HG02610 (cell line): ENCODE measurements around the gene PASK.

Experiments used
- ATAC-seq: cut with Tn5 transposase; IDR thresholded peaks from one replicate; pipeline ENCODE4 v1.9.1; 2021; ENCODE audit warnings: mild to moderate bottlenecking, moderate library complexity; ENCODE audit not compliant: unreplicated experiment

Gene PASK

GRCh38 chr2:241180495-241180894, 31.2 kb upstream of the PASK start:
- ATAC-seq, result no peak

GRCh38 chr2:241179899-241180298, 30.6 kb upstream of the PASK start:
- no peak for ATAC-seq

- ATAC-seq, result no peak
These were observed 29.7 kb upstream of the PASK start for GRCh38 chr2:241178961-241179360.

GRCh38 chr2:241177526-241178334, 28.5 kb upstream of the PASK start:
- no peak for ATAC-seq

- ATAC-seq, result no peak
These were observed 24.3 kb upstream of the PASK start for GRCh38 chr2:241173557-241173956.

- ATAC-seq, result no peak
These were observed 19.1 kb upstream of the PASK start for GRCh38 chr2:241168366-241168765.

GRCh38 chr2:241163601-241164118, 14.4 kb upstream of the PASK start:
- no peak for ATAC-seq

GRCh38 chr2:241161646-241162281, 12.5 kb upstream of the PASK start:
- ATAC-seq, result no peak

GRCh38 chr2:241160318-241160717, 11.0 kb upstream of the PASK start:
- no peak for ATAC-seq

DNA sequence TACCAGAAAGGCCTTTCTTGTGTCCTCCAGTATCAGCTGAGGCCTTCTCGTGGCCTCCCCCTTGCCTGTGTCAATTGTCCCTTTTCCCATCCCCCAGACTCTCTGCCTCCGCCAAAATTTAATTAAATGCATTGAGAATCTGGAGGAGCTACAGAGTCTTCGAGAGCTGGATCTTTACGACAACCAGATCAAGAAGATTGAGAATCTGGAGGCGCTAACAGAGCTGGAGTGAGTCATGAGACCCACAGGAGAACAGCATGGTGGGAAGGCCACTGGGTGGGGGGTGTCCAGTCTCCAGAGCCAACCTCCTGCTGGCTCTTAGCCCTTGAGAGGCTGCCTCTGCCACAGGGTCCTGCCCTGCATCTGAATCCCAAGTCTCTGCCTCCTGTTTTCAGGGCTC, 9.8 kb upstream of the PASK start:
- no peak for ATAC-seq

- no peak for ATAC-seq
These were observed 9.3 kb upstream of the PASK start for GRCh38 chr2:241158546-241158900.

DNA sequence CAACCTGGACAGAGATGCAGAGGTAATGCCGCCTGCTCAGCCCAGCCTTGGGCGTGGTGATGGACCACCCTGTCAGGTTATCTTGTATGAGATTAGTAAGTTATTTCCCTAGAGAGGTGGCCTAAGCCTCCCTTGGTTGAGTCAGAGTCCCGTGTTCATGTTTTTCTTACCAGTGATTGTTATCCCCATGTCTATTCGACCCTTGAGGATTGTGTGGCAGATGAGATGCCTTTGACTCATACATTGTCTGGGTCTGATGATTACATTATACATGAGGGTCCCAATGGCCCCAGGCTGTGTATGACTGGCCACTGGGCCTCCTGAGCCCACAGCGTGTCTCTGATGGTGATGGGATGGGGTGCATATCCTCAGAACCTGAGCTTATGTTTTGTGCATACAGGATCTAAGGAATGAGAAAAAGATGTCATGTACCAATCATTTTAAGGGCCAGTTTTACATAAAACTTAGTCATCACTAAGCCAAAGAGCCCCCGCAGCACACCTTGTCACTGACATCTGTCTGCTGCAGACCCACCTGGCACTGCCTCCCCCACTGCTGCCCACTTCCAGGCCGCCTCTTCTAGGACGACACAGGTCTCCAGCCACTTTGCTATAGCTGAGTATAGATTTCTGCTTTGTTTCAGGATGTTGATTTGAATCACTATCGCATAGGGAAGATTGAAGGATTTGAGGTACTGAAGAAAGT, 8.7 kb upstream of the PASK start:
- ATAC-seq, result no peak

DNA sequence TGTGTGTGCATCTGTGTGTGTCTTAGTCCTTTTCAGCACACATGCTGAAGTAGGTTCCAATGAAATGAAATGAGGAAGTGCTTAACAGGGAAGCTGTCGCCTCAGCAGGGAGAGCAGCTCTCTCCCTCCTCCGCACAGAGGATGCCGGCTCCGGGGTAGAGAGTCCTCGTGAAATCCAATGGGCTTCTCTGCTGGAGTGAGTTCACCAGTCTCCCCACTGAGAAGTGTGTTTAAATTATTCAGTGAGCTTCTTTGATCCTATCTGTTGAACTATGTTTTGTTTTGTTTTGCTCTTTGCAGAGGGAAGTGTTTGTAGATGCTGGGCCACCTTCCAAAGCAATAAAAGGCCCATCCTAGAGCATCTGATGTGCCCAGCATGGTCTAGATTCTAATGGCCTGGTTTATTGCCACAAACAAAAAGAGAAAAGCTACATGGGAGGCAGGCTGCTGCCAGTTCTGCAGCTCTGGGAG, 7.7 kb upstream of the PASK start:
- no peak for ATAC-seq

GRCh38 chr2:241155936-241156335, 6.7 kb upstream of the PASK start:
- ATAC-seq, result no peak

DNA sequence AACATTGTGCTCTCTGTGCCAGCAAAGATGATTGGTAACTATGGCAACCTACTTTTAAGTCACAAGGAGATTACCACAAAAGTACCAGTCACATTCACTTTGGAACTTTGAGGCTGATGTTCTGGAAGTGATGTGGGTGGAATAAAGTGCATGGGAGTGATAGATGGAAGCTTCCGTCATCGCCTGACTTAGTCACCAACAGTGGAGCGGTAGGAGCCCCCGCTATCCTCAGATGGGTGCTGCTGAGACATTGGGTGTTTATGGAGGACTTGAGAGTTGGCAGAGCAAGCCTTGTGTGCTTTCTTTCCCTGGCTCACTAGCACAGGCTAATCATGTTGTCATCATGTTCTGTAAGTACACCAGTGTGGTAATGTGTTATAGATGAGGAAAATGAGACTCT, 5.6 kb upstream of the PASK start:
- no peak for ATAC-seq

DNA sequence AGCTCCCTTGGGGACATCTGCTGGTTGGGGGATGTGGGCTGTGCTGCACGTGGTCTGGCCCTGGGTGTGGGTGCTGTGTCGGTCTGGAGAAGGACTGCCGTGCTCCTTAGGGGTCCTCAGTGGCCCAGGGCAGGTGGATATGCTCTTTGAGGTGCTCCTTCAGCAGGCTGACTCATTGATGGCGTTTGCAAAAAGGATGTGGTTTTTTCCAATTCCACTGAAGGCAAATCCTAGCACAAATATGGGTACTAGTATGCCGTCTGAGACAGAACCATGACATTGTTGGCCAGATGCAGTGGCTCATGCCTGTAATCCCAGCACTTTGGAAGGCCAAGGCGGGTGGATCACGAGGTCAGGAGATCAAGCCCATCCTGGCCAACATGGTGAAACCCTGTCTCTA, 4.3 kb upstream of the PASK start:
- ATAC-seq, result no peak

- ATAC-seq, result no peak
These were observed 2.8 kb upstream of the PASK start for GRCh38 chr2:241151934-241152660.

DNA sequence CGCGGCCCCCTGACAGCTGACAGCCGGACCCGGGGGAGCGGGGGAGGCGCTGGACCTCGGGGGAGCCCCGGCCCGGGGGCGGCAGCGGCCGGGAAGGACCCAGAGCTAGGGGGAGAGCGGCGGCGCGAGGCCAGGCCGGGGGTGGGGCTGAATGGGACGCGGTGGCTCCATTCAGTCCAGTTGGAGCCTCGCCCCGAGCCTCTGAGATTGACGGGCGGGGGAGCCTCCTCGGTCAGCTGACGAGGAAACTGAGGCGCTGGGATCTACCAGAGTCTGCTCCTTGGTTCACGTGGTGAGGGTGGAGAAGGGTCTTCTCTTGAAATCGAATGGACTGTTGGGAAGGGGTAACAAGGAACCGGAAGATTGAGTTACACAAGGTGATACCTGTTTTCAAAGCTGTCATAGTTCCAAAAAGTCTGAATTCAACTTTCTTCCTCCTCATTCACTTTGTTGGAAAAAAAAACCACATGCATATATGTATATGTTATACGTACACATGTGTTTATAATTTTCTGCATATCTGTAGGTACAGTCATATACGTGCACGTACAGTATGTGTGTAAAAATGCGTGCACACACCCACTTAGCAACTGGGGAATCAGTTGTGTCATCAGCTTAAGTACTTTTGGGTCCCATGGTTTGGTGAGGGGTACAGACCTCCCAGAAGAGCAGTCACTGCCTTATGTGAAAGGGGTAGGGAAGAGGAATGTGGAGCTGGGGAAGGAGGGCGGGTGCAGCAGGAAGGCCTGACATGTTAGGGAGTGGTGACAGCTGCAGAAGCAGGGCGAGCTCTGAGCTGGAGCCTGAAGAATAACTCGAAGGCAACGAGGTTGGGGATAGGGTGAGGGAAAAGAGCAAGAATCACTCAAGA, 1.6 kb upstream of the PASK start:
- no peak for ATAC-seq

GRCh38 chr2:241149925-241150659, 820 bp upstream of the PASK start, which contains the start of gene PPP1R7:
Gene PPP1R7, plus strand, starts transcription at chr2:241150467. Its CDS starts 29 bp downstream, at chr2:241150496.
- peak; percentile 76 for ATAC-seq

DNA sequence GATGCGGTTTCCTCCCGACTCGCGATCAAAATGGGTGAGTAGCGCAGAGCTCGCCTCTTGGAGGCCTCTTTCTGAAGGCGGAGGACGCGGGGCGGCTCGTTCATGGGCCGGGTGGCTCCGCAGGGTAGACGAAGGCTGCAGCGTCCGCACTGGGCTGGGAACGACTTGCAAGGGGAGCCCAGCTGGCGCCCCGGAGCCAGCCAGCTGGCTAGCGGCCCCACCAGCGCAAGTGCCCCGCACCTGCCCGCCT, 328 bp upstream of the PASK start:
- no peak for ATAC-seq
